ENCODE results near the gene CBLIF. TPM values are rescaled to one million over a fixed set of nuclear protein-coding genes. Genes with fewer than 3 reads are reported as not detected.

Gene CBLIF
- total RNA-seq, 2 donors from 2014 or later = 1.8 TPM; not detected in 1

DNA sequence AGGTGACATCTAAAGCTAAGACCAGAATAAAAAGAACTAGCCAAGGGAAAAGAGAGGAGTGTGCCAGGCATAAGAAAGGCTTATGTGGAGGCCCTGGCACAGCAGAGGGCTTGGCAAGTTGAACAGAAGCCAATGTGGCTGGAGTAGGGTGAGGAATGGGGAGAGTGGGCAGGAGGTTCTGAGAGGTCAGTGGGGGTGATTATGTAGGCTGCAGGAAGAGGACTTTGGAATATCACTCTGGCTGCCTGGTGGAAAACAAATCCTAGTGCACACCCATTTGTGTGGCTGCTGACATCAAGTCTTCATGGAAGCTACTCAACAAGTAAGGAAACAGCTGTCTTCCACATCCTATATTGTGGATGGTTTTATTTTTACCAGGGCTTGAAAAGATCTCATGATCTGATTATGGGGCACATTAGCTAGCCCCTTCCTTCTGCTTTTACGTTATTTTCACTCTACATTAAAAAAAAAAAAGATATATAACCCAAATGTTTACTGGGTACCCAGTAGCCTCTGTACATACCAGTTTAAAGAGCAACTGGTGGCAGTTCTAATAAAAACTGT, 38.2 kb downstream of the CBLIF start:
- TF ChIP-seq, protein P1, sequence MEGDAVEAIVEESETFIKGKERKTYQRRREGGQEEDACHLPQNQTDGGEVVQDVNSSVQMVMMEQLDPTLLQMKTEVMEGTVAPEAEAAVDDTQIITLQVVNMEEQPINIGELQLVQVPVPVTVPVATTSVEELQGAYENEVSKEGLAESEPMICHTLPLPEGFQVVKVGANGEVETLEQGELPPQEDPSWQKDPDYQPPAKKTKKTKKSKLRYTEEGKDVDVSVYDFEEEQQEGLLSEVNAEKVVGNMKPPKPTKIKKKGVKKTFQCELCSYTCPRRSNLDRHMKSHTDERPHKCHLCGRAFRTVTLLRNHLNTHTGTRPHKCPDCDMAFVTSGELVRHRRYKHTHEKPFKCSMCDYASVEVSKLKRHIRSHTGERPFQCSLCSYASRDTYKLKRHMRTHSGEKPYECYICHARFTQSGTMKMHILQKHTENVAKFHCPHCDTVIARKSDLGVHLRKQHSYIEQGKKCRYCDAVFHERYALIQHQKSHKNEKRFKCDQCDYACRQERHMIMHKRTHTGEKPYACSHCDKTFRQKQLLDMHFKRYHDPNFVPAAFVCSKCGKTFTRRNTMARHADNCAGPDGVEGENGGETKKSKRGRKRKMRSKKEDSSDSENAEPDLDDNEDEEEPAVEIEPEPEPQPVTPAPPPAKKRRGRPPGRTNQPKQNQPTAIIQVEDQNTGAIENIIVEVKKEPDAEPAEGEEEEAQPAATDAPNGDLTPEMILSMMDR (IDR thresholded peaks at IDR 0.05) = no peak
- Histone ChIP-seq H3K4me1 (ENCODE audit: control insufficient read depth in 1 of 2, low read depth in 2 of 2) (peaks cover 0 to 12% of the 10 kb centered on the region in 2 donors), H3K27me3 (replicated peaks; ENCODE audit: insufficient read depth) (no peaks in the 10 kb centered on the region), H3K36me3 (peaks cover 14% of the 10 kb centered on the region), H3K4me3 (no peak overlapping the region), H3K27ac (no peak overlapping the region), H3K9me3 (no peaks in the 10 kb centered on the region)
- DNase-seq (ENCODE audit: low spot score) = no peak
- no peak for ATAC-seq (ENCODE audit: insufficient number of reproducible peaks, low FRiP score, low read depth)

DNA sequence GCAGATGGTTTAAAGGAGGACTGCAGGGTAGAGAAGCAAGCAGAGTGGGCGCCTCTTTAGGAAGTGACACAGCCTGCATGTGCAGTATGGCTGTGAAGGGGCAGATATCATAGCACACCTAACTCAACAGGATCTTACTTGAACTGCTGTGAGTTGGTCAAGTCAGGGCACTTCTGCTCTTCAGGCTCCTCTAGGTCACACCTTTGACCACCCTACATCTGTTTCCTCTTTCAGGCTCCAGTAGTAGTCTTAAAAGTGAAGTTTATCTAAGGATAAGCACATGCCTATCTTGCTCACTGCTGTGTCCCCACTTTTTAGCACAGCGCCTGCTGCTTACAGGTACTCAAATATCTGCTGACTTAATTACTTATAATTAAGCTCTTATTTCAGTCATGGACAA, 41.2 kb downstream of the CBLIF start:
- no peaks in the 10 kb centered on the region for H3K9me3 ChIP-seq
- no peak overlapping the region for H3K4me3 ChIP-seq
- H3K4me1 ChIP-seq (ENCODE audit: control insufficient read depth in 1 of 2, low read depth in 2 of 2) = peaks cover 0 to 4% of the 10 kb centered on the region in 2 donors
- TF ChIP-seq, protein P1 (IDR thresholded peaks at IDR 0.05) = no peak
- no peak overlapping the region for H3K27ac ChIP-seq
- no peaks in the 10 kb centered on the region for H3K27me3 ChIP-seq (replicated peaks; ENCODE audit: insufficient read depth)
- peaks cover 14% of the 10 kb centered on the region for H3K36me3 ChIP-seq
- ATAC-seq (ENCODE audit: insufficient number of reproducible peaks, low FRiP score, low read depth) = no peak
- no peak for DNase-seq (ENCODE audit: low spot score)

DNA sequence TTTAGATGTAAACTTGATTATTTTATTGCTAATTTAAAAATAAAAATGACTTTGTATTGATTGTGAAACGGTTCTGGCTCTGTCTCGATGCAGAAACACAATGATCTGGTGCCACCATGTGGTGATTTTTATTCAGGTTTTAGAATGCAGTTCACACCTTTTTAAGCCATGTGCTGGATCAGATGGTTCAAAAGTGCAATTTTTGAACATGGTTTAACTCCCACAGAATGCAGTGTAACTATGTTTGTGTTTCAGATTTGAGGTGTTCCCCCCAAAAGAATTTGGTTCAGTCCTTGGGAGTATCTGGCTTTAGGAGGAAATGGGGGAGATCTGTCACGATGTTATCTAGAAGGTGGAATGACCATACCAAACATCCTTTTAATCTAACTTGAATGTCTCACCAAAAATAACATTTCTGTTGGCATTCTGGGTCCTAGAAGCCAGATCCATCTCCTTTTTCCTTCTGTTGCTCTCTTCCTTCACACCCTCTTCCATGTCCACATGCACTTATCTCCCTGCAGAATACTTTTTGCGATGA, 42.6 kb downstream of the CBLIF start:
- ATAC-seq (ENCODE audit: insufficient number of reproducible peaks, low FRiP score, low read depth) (peak; percentile 76), DNase-seq (ENCODE audit: low spot score) (no peak)
- Histone ChIP-seq H3K27ac (no peak overlapping the region), H3K4me1 (ENCODE audit: control insufficient read depth in 1 of 2, low read depth in 2 of 2) (peaks cover 0 to 4% of the 10 kb centered on the region in 2 donors), H3K36me3 (peaks cover 17% of the 10 kb centered on the region), H3K27me3 (replicated peaks; ENCODE audit: insufficient read depth) (no peaks in the 10 kb centered on the region), H3K9me3 (no peaks in the 10 kb centered on the region), H3K4me3 (no peak overlapping the region)
- TF ChIP-seq, protein P1 (IDR thresholded peaks at IDR 0.05) = peak; percentile 60

DNA sequence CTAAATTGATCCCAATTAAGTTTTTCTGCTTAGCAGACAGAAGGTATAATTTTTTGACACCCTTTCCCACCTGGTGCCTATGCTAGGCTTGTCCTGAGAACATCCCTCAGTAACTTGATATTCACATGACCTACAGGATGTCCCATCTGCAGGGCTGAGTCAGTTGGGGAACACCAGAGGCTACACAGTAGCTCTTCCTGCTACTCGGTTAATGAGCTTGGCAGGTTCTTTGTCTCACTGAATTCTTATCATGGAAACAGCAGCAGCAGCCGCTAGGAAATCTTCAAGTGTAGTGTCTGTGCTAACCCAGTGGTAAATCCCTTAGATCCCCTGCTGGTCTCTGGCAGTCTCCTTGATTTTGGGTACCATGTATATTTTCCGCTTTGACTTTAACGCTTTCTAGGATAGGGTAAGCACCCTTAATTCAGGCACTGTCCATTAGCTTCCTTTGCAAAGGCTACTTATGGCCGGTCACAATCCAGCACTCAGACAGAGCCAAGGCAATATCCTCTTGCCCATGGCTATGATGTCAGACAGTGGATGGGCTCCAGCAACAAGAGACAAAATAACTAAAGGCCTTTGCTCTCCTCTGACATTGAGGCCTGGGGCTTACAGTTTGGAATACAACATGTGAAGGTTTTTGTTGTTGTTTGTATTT, 43.2 kb downstream of the CBLIF start:
- no peak for DNase-seq (ENCODE audit: low spot score)
- peak; percentile 78 for ATAC-seq (ENCODE audit: insufficient number of reproducible peaks, low FRiP score, low read depth)
- Histone ChIP-seq H3K4me1 (ENCODE audit: control insufficient read depth in 1 of 2, low read depth in 2 of 2) (peaks cover 0 to 4% of the 10 kb centered on the region in 2 donors), H3K9me3 (no peaks in the 10 kb centered on the region), H3K27me3 (replicated peaks; ENCODE audit: insufficient read depth) (no peaks in the 10 kb centered on the region), H3K27ac (peak overlapping the region; percentile 19 to 33), H3K4me3 (no peak overlapping the region), H3K36me3 (peaks cover 23% of the 10 kb centered on the region)
- TF ChIP-seq, protein P1 (IDR thresholded peaks at IDR 0.05) = no peak

DNA sequence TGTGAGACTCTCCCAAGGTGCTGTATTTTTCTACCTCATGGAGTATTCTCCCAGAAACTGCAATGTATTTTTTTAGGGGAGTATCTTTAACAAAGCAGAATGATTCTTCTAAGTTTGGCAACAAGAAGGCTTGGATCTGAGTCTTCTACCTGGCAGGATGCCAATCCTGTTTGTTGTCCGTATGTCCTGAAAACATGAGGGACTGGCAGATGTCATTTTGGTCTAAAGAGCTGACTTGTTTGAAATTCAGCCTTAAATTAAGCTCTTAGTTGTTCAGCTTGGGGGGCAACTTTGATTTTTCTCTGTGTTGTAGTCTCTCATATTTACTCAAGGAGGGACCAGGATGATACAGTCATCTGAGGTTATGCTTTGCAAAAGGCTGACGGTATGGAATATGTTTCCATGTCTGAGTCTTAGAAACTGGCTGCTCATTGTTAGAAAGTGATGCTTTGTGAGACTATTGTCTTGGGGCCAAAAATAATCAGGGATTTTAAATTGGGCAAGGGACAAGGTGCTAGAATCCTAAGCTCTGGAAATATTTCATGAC, 44.1 kb downstream of the CBLIF start:
- TF ChIP-seq, protein P1 (IDR thresholded peaks at IDR 0.05) = no peak
- Histone ChIP-seq H3K9me3 (no peaks in the 10 kb centered on the region), H3K27me3 (replicated peaks; ENCODE audit: insufficient read depth) (no peaks in the 10 kb centered on the region), H3K4me1 (ENCODE audit: control insufficient read depth in 1 of 2, low read depth in 2 of 2) (peaks cover 0 to 4% of the 10 kb centered on the region in 2 donors), H3K27ac (no peak overlapping the region), H3K4me3 (no peak overlapping the region), H3K36me3 (peaks cover 20% of the 10 kb centered on the region)
- DNase-seq (ENCODE audit: low spot score) = no peak
- no peak for ATAC-seq (ENCODE audit: insufficient number of reproducible peaks, low FRiP score, low read depth)
